Measurements from ENCODE around the gene MTF2. TPM values are rescaled to one million over a fixed set of nuclear protein-coding genes. Genes with fewer than 3 reads are reported as not detected.
A peak's percentile ranks its signal among the peaks of the same experiment; 100 is the strongest.
"Not testable (repeated sequence)": the region's sequence is repeated elsewhere in the genome, so short reads cannot be mapped to it uniquely, and the experiment has no call there.

Gene MTF2
- polyA plus RNA-seq, 1 donor: 30.6 TPM

DNA sequence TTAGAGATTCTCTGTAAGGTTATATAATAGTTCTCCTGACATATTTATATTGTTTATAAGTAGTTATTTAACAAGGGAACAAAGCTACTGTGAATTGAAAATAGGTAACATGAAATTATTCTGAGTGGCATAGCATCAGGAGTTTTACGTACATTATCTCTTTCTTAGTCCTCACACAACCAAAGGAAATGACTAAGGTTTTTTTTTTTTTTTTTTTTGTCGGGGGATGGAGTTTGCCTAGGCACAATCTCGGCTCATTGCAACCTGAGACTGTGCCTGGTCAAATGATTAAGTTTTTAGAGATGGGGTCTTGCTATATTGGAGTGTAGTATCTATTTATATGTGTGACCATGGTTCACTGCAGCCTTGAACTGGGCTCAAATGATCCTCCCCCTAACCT, 76.3 kb downstream of the MTF2 start:
- Histone ChIP-seq H3K9me3 (ENCODE audit: control insufficient read depth, low read depth, low read length) (no peaks in the 10 kb centered on the region), H3K4me3 (ENCODE audit: low read length) (no peak overlapping the region), H3K36me3 (ENCODE audit: control insufficient read depth, insufficient read depth, low read length) (peaks cover 22% of the 10 kb centered on the region), H3K27me3 (ENCODE audit: control insufficient read depth, insufficient read depth, low read length) (no peaks in the 10 kb centered on the region), H3K27ac (ENCODE audit: low read length) (no peak overlapping the region), H3K4me1 (ENCODE audit: control insufficient read depth, insufficient read depth, low read length) (no peaks in the 10 kb centered on the region)
- 100% methylated on average over 1 of the region's 3 CpGs for WGBS (ENCODE audit: insufficient coverage, low lambda C conversion rate)
- DNase-seq: no peak

GRCh38 chr1:93159337-93159736, 80.3 kb downstream of the MTF2 start:
- H3K27me3 ChIP-seq (ENCODE audit: control insufficient read depth, insufficient read depth, low read length): no peaks in the 10 kb centered on the region
- no peak overlapping the region for H3K27ac ChIP-seq (ENCODE audit: low read length)
- no peak overlapping the region for H3K4me3 ChIP-seq (ENCODE audit: low read length)
- H3K9me3 ChIP-seq (ENCODE audit: control insufficient read depth, low read depth, low read length): no peaks in the 10 kb centered on the region
- 75% methylated on average over 2 of the region's 2 CpGs for WGBS (ENCODE audit: insufficient coverage, low lambda C conversion rate)
- no peak for DNase-seq
- H3K36me3 ChIP-seq (ENCODE audit: control insufficient read depth, insufficient read depth, low read length): peaks cover 22% of the 10 kb centered on the region
- H3K4me1 ChIP-seq (ENCODE audit: control insufficient read depth, insufficient read depth, low read length): no peaks in the 10 kb centered on the region

DNA sequence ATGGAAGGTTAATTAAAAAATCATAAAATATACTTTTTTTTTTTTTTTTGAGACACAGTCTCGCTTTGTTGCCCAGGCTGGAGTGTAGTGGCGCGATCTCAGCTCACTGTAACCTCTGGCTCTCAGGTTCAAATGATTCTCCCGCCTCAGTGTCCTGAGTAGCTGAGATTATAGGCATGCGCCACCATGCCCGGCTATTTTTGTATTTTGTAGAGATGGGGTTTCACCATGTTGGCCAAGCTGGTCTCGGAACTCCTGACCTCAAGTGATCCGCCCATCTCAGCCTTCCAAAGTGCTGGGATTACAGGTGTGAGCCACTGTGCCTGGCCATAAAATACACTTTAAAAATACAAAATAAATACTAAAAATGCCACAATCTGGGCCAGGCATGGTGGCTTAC, 84.2 kb downstream of the MTF2 start:
- H3K27me3 ChIP-seq (ENCODE audit: control insufficient read depth, insufficient read depth, low read length); H3K4me3 ChIP-seq (ENCODE audit: low read length); DNase-seq; H3K36me3 ChIP-seq (ENCODE audit: control insufficient read depth, insufficient read depth, low read length); H3K9me3 ChIP-seq (ENCODE audit: control insufficient read depth, low read depth, low read length); H3K27ac ChIP-seq (ENCODE audit: low read length); H3K4me1 ChIP-seq (ENCODE audit: control insufficient read depth, insufficient read depth, low read length): not testable (repeated sequence)
- 100% methylated on average over 1 of the region's 8 CpGs for WGBS (ENCODE audit: insufficient coverage, low lambda C conversion rate)

DNA sequence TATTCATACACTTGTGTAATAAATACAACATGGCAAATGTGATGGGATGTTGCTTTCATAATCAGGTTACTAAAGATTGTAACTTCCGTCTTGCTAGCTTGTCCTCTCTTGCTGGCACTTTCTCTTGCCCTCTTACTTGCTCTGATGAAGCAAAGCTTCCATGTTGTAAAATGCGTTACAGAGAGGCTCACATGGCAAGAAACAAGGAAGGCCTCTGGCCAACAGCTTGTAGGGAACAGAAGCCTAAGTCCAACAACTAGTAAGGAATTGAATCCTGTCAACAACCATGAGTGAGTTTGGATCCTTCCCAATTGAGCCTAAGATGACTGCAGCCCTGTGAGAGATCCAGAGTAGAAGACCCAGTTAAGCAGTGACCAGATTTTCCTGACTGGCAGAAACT, 85.7 kb downstream of the MTF2 start:
- WGBS (ENCODE audit: insufficient coverage, low lambda C conversion rate): no CpG with 5 or more reads among the region's 2 CpGs
- Histone ChIP-seq H3K27ac (ENCODE audit: low read length) (no peak overlapping the region), H3K4me1 (ENCODE audit: control insufficient read depth, insufficient read depth, low read length) (no peaks in the 10 kb centered on the region), H3K36me3 (ENCODE audit: control insufficient read depth, insufficient read depth, low read length) (no peaks in the 10 kb centered on the region), H3K4me3 (ENCODE audit: low read length) (no peak overlapping the region), H3K27me3 (ENCODE audit: control insufficient read depth, insufficient read depth, low read length) (no peaks in the 10 kb centered on the region), H3K9me3 (ENCODE audit: control insufficient read depth, low read depth, low read length) (peaks cover 3% of the 10 kb centered on the region)
- no peak for DNase-seq

DNA sequence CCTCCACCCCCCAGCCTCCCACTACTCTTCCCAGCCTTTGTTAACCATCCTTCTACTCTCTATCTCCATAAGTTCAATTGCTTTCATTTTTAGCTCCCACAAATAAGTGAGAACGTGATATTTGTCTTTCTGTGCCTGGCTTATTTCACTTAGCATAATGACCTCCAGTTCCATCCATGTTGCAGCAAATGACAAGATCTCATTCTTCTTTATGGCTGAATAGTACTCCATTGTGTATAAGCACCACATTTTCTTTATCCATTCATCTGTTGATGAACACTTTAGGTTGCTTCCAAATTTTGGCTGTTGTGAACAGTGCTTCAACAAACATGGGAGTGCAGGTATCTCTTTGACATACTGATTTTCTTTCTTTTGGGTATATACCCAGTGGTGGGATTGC, 86.8 kb downstream of the MTF2 start:
- DNase-seq; H3K27ac ChIP-seq (ENCODE audit: low read length); H3K27me3 ChIP-seq (ENCODE audit: control insufficient read depth, insufficient read depth, low read length); H3K4me1 ChIP-seq (ENCODE audit: control insufficient read depth, insufficient read depth, low read length); H3K36me3 ChIP-seq (ENCODE audit: control insufficient read depth, insufficient read depth, low read length); H3K4me3 ChIP-seq (ENCODE audit: low read length); H3K9me3 ChIP-seq (ENCODE audit: control insufficient read depth, low read depth, low read length): not testable (repeated sequence)
- WGBS (ENCODE audit: insufficient coverage, low lambda C conversion rate): 100% methylated on average over 1 of the region's 1 CpG

DNA sequence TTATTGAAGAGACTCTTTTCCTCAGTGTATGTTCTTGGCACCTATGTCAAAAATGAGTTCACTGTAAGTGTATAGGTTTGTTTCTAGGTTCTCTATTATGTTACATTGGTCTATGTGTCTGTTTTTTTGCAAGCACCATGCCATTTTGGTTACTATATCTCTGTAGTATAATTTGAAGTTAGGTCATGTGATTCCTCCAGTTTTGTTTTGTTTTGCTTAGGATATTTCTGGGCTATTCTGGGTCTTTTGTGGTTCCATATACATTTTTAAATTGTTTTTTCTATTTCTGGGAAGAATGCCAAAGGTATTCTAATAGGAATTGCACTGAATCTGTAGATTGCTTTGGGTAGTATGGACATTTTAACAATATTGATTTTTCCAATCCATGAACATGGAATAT, 87.9 kb downstream of the MTF2 start:
- DNase-seq: no peak
- H3K4me3 ChIP-seq (ENCODE audit: low read length): no peak overlapping the region
- H3K36me3 ChIP-seq (ENCODE audit: control insufficient read depth, insufficient read depth, low read length): no peaks in the 10 kb centered on the region
- peaks cover 10% of the 10 kb centered on the region for H3K9me3 ChIP-seq (ENCODE audit: control insufficient read depth, low read depth, low read length)
- no peaks in the 10 kb centered on the region for H3K27me3 ChIP-seq (ENCODE audit: control insufficient read depth, insufficient read depth, low read length)
- H3K4me1 ChIP-seq (ENCODE audit: control insufficient read depth, insufficient read depth, low read length): no peaks in the 10 kb centered on the region
- H3K27ac ChIP-seq (ENCODE audit: low read length): no peak overlapping the region

DNA sequence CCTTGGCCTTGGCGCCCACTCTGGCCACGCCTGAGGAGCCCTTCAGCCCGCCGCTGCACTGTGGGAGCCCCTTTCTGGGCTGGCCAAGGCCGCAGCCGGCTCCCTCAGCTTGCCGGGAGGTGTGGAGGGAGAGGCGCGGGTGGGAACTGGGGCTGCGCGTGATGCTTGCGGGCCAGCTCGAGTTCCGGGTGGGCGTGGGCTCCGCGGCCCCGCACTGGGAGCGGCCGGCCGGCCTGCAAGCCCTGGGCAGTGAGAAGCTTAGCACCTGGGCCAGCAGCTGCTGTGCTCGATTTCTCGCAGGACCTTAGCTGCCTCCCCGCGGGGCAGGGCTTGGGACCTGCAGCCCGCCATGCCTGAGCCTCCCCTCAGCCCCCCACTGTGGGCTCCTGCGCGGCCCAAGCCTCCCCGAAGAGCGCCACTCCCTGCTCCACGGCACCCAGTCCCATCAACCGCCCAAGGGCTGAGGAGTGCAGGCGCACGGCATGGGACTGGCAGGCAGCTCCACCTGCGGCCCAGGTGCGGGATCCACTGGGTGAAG, 91.1 kb downstream of the MTF2 start:
- not testable (repeated sequence) for H3K27me3 ChIP-seq (ENCODE audit: control insufficient read depth, insufficient read depth, low read length); DNase-seq; H3K27ac ChIP-seq (ENCODE audit: low read length); H3K9me3 ChIP-seq (ENCODE audit: control insufficient read depth, low read depth, low read length); H3K4me3 ChIP-seq (ENCODE audit: low read length); H3K4me1 ChIP-seq (ENCODE audit: control insufficient read depth, insufficient read depth, low read length); H3K36me3 ChIP-seq (ENCODE audit: control insufficient read depth, insufficient read depth, low read length)
- no CpG with 5 or more reads among the region's 36 CpGs for WGBS (ENCODE audit: insufficient coverage, low lambda C conversion rate)

DNA sequence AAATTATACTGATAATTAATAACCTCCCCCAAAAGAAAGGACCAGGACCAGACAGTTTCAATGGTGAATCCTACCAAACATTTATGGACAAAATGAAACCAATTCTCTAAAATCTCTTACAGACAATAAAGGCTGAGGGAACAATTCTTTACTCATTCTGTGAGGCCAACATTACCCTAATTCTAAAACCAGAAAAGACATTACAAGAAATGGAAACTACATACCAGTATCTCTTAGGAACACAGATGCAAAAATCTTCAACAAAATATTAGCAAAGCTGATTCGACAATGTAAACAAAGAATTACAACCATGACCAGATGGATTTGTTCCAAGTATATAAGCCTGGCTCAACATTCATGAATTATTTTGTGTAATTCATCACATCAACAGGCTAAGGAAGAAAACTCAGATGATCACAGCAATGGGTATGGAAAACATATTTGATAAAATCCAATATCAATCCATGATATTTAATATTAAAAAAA, 92.5 kb downstream of the MTF2 start:
- DNase-seq: no peak
- no peak overlapping the region for H3K4me3 ChIP-seq (ENCODE audit: low read length)
- no peaks in the 10 kb centered on the region for H3K27me3 ChIP-seq (ENCODE audit: control insufficient read depth, insufficient read depth, low read length)
- peaks cover 2% of the 10 kb centered on the region for H3K36me3 ChIP-seq (ENCODE audit: control insufficient read depth, insufficient read depth, low read length)
- H3K4me1 ChIP-seq (ENCODE audit: control insufficient read depth, insufficient read depth, low read length): no peaks in the 10 kb centered on the region
- peaks cover 10% of the 10 kb centered on the region for H3K9me3 ChIP-seq (ENCODE audit: control insufficient read depth, low read depth, low read length)
- WGBS (ENCODE audit: insufficient coverage, low lambda C conversion rate): no CpG with 5 or more reads among the region's 1 CpG
- H3K27ac ChIP-seq (ENCODE audit: low read length): no peak overlapping the region

DNA sequence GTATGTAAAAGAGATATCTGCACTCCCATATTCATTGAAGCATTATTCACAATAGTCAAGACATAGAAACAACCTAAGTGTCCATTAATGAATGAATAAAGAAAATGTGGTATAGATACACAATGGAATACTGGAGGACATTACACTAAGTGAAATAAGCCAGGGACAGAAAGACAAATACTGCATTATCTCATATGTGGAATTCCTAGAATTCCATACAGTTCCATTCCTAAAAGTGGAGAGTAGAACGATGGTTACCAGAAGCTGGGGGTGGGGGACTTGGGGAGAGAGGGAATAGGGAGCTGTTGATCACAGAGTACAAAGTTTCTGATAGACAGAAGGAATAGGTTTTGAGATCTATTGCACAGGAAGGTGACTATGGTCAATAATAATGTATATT, 93.7 kb downstream of the MTF2 start:
- no CpG with 5 or more reads among the region's 1 CpG for WGBS (ENCODE audit: insufficient coverage, low lambda C conversion rate)
- peaks cover under 1% of the 10 kb centered on the region for H3K4me1 ChIP-seq (ENCODE audit: control insufficient read depth, insufficient read depth, low read length)
- no peak for DNase-seq
- peaks cover 7% of the 10 kb centered on the region for H3K9me3 ChIP-seq (ENCODE audit: control insufficient read depth, low read depth, low read length)
- peaks cover 2% of the 10 kb centered on the region for H3K36me3 ChIP-seq (ENCODE audit: control insufficient read depth, insufficient read depth, low read length)
- H3K27me3 ChIP-seq (ENCODE audit: control insufficient read depth, insufficient read depth, low read length): no peaks in the 10 kb centered on the region
- no peak overlapping the region for H3K4me3 ChIP-seq (ENCODE audit: low read length)
- H3K27ac ChIP-seq (ENCODE audit: low read length): no peak overlapping the region

- not testable (repeated sequence) for DNase-seq; H3K4me1 ChIP-seq (ENCODE audit: control insufficient read depth, insufficient read depth, low read length); H3K4me3 ChIP-seq (ENCODE audit: low read length); H3K36me3 ChIP-seq (ENCODE audit: control insufficient read depth, insufficient read depth, low read length); H3K27me3 ChIP-seq (ENCODE audit: control insufficient read depth, insufficient read depth, low read length); H3K9me3 ChIP-seq (ENCODE audit: control insufficient read depth, low read depth, low read length); H3K27ac ChIP-seq (ENCODE audit: low read length)
- no CpG with 5 or more reads among the region's 3 CpGs for WGBS (ENCODE audit: insufficient coverage, low lambda C conversion rate)
These were observed 95.6 kb downstream of the MTF2 start for GRCh38 chr1:93174638-93175037.

DNA sequence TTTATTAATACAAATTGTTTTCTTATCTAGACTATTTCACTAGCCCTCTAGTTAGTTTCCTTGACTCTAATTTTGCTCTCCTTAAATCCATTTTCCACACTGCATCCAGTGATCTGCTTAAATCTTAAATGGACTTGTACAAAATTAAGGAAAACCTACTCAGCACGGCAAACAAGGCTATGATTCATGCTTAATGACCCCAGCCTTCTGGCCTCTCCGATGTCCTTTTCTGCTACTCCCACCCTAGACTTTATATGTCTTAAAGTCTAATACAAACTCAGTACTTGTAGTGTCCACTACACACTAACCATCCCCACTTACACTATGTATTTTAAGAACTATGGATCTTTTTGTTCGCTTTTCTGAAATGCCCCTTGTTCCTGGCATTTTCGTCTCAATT, 98.9 kb downstream of the MTF2 start:
- peaks cover 2% of the 10 kb centered on the region for H3K36me3 ChIP-seq (ENCODE audit: control insufficient read depth, insufficient read depth, low read length)
- H3K9me3 ChIP-seq (ENCODE audit: control insufficient read depth, low read depth, low read length): no peaks in the 10 kb centered on the region
- peaks cover 8% of the 10 kb centered on the region for H3K4me1 ChIP-seq (ENCODE audit: control insufficient read depth, insufficient read depth, low read length)
- 29% methylated on average over 1 of the region's 4 CpGs for WGBS (ENCODE audit: insufficient coverage, low lambda C conversion rate)
- H3K27me3 ChIP-seq (ENCODE audit: control insufficient read depth, insufficient read depth, low read length): no peaks in the 10 kb centered on the region
- peak overlapping the region; percentile 96 for H3K4me3 ChIP-seq (ENCODE audit: low read length)
- no peak overlapping the region for H3K27ac ChIP-seq (ENCODE audit: low read length)
- DNase-seq: peak in 1 of 2 donors; percentile 19

All from large intestine (tissue), 3 donors.